ENCODE results near the gene CYP46A1.

CYP46A1 gene

DNA sequence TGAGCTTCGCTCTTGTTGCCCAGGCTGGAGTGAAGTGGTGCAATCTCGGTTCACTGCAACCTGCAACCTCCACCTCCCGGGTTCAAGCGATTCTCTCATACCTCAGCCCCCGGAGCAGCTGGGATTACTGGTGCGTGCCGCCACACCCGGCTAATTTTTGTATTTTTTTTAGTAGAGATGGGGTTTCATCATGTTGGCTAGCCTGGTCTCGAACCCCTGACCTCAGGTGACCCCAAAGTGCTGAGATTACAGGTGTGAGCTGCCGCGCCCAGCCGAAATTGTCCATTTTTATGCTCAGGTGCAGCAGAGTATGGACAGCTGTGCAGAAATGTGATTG is 19.2 kb upstream of the CYP46A1 start:
- TF ChIP-seq POLR2AphosphoS5 (IDR thresholded peaks at IDR 0.05; ENCODE audit: low read depth, low read length) (no peak), SIN3A (IDR thresholded peaks at IDR 0.05; ENCODE audit: borderline replicate concordance, insufficient read depth, low read length) (no peak), TAF1 (IDR thresholded peaks at IDR 0.05; ENCODE audit: borderline replicate concordance, insufficient read depth, low read length) (no peak), FOXP2 (optimal IDR thresholded peaks at IDR 0.05; ENCODE audit: borderline replicate concordance, extremely low read depth, extremely low read length, insufficient read depth) (no peak)
- TF ChIP-seq, protein P1, sequence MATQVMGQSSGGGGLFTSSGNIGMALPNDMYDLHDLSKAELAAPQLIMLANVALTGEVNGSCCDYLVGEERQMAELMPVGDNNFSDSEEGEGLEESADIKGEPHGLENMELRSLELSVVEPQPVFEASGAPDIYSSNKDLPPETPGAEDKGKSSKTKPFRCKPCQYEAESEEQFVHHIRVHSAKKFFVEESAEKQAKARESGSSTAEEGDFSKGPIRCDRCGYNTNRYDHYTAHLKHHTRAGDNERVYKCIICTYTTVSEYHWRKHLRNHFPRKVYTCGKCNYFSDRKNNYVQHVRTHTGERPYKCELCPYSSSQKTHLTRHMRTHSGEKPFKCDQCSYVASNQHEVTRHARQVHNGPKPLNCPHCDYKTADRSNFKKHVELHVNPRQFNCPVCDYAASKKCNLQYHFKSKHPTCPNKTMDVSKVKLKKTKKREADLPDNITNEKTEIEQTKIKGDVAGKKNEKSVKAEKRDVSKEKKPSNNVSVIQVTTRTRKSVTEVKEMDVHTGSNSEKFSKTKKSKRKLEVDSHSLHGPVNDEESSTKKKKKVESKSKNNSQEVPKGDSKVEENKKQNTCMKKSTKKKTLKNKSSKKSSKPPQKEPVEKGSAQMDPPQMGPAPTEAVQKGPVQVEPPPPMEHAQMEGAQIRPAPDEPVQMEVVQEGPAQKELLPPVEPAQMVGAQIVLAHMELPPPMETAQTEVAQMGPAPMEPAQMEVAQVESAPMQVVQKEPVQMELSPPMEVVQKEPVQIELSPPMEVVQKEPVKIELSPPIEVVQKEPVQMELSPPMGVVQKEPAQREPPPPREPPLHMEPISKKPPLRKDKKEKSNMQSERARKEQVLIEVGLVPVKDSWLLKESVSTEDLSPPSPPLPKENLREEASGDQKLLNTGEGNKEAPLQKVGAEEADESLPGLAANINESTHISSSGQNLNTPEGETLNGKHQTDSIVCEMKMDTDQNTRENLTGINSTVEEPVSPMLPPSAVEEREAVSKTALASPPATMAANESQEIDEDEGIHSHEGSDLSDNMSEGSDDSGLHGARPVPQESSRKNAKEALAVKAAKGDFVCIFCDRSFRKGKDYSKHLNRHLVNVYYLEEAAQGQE (IDR thresholded peaks at IDR 0.05; ENCODE audit: insufficient read depth in 1 of 2, low read depth in 2 of 2, low read length in 2 of 2), result no peak

DNA sequence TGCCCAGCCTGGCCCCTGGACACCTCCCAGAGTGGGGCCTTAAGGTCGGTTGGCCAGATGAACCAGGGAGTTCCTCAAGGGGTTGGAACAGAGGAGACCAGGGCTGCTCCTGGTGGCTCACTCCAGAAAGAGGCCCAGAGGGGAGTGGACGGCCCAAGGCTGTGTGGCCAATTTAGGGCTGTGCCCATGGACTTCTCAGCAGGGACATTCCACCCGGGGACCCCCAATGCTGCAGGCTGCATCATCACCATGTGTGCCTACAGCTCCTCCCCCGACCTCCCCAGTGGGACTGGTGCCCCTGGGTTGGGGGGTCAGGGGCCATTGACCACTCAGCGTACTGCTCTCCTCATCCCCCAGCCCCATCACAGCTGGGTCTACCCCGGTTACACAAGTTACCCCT is 17.6 kb upstream of the CYP46A1 start:
- no peak for TF ChIP-seq SIN3A (IDR thresholded peaks at IDR 0.05; ENCODE audit: borderline replicate concordance, insufficient read depth, low read length)
- no peak for TF ChIP-seq TAF1 (IDR thresholded peaks at IDR 0.05; ENCODE audit: borderline replicate concordance, insufficient read depth, low read length)
- TF ChIP-seq FOXP2 (optimal IDR thresholded peaks at IDR 0.05; ENCODE audit: borderline replicate concordance, extremely low read depth, extremely low read length, insufficient read depth), result no peak
- TF ChIP-seq, protein P1 (IDR thresholded peaks at IDR 0.05; ENCODE audit: insufficient read depth in 1 of 2, low read depth in 2 of 2, low read length in 2 of 2), result no peak
- no peak for TF ChIP-seq POLR2AphosphoS5 (IDR thresholded peaks at IDR 0.05; ENCODE audit: low read depth, low read length)

DNA sequence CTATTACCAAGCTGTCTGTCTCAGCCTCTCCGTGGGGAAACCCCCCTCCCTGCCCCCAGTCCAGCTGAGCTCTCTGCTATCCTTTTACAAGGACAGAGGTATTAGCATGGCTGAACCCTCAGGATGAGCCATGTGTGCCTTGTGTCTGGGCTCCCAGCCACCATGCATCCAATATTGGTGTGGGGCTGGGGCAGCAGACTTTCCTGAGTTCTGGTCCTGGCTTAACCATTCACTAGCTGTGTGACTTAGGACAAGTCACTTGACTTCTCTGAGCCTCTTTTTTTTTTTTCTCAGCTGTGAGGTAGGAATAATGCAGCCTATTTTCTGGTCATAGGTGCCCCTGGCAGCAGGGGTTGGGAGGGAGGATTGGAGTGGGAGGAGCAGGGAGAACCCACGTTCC is 17.1 kb upstream of the CYP46A1 start:
- TF ChIP-seq FOXP2 (optimal IDR thresholded peaks at IDR 0.05; ENCODE audit: borderline replicate concordance, extremely low read depth, extremely low read length, insufficient read depth) (no peak), SIN3A (IDR thresholded peaks at IDR 0.05; ENCODE audit: borderline replicate concordance, insufficient read depth, low read length) (no peak), TAF1 (IDR thresholded peaks at IDR 0.05; ENCODE audit: borderline replicate concordance, insufficient read depth, low read length) (no peak), POLR2AphosphoS5 (IDR thresholded peaks at IDR 0.05; ENCODE audit: low read depth, low read length) (no peak)
- TF ChIP-seq, protein P1 (IDR thresholded peaks at IDR 0.05; ENCODE audit: insufficient read depth in 1 of 2, low read depth in 2 of 2, low read length in 2 of 2), result no peak

DNA sequence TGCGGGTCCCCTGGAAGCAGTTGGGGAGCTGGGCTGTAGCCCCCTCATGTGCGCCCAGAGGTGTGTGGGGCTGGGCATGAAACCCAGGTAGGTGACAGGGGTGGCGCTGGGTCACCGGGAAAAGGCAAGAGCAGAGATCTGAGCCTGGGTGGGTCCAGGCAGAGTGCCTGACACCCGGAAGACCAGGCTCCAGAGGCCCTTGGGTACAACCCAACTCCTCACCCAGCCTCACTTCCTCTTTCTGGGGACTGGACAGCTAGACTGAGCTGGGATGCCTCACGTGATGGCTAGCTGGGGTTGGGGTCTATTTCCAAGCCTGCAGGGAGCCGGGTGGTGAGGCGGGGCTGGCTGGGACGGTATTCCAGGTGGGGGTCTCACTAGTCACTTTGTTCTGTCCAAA is 16.3 kb upstream of the CYP46A1 start:
- TF ChIP-seq TAF1 (IDR thresholded peaks at IDR 0.05; ENCODE audit: borderline replicate concordance, insufficient read depth, low read length), result no peak
- no peak for TF ChIP-seq SIN3A (IDR thresholded peaks at IDR 0.05; ENCODE audit: borderline replicate concordance, insufficient read depth, low read length)
- TF ChIP-seq, protein P1 (IDR thresholded peaks at IDR 0.05; ENCODE audit: insufficient read depth in 1 of 2, low read depth in 2 of 2, low read length in 2 of 2), result no peak
- TF ChIP-seq POLR2AphosphoS5 (IDR thresholded peaks at IDR 0.05; ENCODE audit: low read depth, low read length), result no peak
- TF ChIP-seq FOXP2 (optimal IDR thresholded peaks at IDR 0.05; ENCODE audit: borderline replicate concordance, extremely low read depth, extremely low read length, insufficient read depth), result no peak
